Measurements from ENCODE around the gene SLC26A8. TPM values are rescaled to one million over a fixed set of nuclear protein-coding genes. Genes with fewer than 3 reads are reported as not detected.

Gene SLC26A8
- total and polyA plus RNA-seq, 2 experiments from 2014 or later, result 0.89 to 2.9 TPM

DNA sequence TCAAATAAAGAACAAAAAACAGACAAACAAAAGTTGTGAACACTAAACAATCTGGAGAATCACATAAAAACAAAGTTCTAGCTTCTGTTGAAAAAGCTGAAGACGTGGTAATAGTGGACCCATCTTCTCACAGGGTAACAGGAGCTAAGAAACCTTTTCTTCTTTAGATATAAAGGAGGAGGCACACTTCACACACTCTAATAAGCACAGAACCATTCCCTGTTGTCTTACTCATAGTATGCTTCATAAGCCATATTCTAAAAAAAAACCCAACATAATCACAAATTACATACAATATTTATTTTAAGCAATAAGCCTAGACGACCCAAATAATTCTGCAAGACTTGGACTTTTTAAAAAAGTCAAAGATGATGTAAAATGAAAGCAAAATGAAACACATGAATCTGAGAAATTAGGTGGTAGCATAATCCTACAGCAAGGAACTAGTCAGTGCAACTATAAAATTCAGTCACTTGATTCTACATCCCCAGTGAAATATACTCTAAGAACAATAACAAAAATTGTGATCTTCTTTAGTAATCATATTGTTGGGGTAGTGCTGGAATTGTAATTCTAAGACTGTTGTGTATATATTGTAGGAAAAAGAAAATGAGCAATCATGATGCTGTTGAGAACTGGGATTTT, 119.2 kb downstream of the SLC26A8 start:
- Histone ChIP-seq H4K20me1 (replicated peaks; ENCODE audit: insufficient read depth) (peaks cover 53% of the 10 kb centered on the region), H3K9me2 (ENCODE audit: insufficient read depth) (0 out of 2 replicates have a peak, but pooled peaks cover under 1% of the 10 kb centered on the region), H3K4me2 (no peak overlapping the region), H3F3A (replicated peaks; ENCODE audit: low read depth) (no peaks in the 10 kb centered on the region; the same call in 1 of the 2 replicates), H3K79me2 (replicated peaks; ENCODE audit: insufficient read depth) (peaks cover 100% of the 10 kb centered on the region), H3K36me3 (ENCODE audit: insufficient read depth) (peaks cover 29% of the 10 kb centered on the region), H3K27ac (ENCODE audit: low read depth) (no peak overlapping the region), H3K4me1 (ENCODE audit: insufficient read depth) (no peaks in the 10 kb centered on the region), H2AFZ (no peak overlapping the region), H3K4me3 (no peak overlapping the region), H3K27me3 (ENCODE audit: insufficient read depth) (no peaks in the 10 kb centered on the region)
- H3K27me3 Mint-ChIP-seq (ENCODE audit: insufficient read depth, low read depth, poor library complexity), result peaks cover 9% of the 10 kb centered on the region
- peaks cover 40% of the 10 kb centered on the region for H3K36me3 Mint-ChIP-seq (ENCODE audit: low read depth)
- H3K4me3 Mint-ChIP-seq, result no peak overlapping the region
- no peak overlapping the region for H3K27ac Mint-ChIP-seq
- DNase-seq (ENCODE audit: low spot score), result no peak
- H3K4me1 Mint-ChIP-seq, result no peaks in the 10 kb centered on the region
- no peak for ATAC-seq
- TF ChIP-seq, protein P1, sequence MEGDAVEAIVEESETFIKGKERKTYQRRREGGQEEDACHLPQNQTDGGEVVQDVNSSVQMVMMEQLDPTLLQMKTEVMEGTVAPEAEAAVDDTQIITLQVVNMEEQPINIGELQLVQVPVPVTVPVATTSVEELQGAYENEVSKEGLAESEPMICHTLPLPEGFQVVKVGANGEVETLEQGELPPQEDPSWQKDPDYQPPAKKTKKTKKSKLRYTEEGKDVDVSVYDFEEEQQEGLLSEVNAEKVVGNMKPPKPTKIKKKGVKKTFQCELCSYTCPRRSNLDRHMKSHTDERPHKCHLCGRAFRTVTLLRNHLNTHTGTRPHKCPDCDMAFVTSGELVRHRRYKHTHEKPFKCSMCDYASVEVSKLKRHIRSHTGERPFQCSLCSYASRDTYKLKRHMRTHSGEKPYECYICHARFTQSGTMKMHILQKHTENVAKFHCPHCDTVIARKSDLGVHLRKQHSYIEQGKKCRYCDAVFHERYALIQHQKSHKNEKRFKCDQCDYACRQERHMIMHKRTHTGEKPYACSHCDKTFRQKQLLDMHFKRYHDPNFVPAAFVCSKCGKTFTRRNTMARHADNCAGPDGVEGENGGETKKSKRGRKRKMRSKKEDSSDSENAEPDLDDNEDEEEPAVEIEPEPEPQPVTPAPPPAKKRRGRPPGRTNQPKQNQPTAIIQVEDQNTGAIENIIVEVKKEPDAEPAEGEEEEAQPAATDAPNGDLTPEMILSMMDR (conservative IDR thresholded peaks at IDR 0.05; ENCODE audit: low read depth in 2 of 2), result no peak
- TF ChIP-seq POLR2AphosphoS5 (IDR thresholded peaks at IDR 0.05; ENCODE audit: low read depth) (no peak), ZNF114 (CRISPR knock-in tag; IDR thresholded peaks at IDR 0.05) (no peak), EZH2 (IDR thresholded peaks at IDR 0.05; ENCODE audit: low read depth, unreplicated experiment) (no peak), NANOG (IDR thresholded peaks at IDR 0.05; ENCODE audit: borderline replicate concordance) (no peak), EZH2phosphoT487 (IDR thresholded peaks at IDR 0.05; ENCODE audit: unreplicated experiment) (no peak), ZNF331 (CRISPR knock-in tag; IDR thresholded peaks at IDR 0.05; ENCODE audit: low read depth) (no peak), CREB1 (CRISPR knock-in tag; IDR thresholded peaks at IDR 0.05; ENCODE audit: low read depth) (no peak), STAT1 (IDR thresholded peaks at IDR 0.05; ENCODE audit: unreplicated experiment) (no peak), JUNB (IDR thresholded peaks at IDR 0.05; ENCODE audit: unreplicated experiment) (no peak)
- TF ChIP-seq, protein P2, sequence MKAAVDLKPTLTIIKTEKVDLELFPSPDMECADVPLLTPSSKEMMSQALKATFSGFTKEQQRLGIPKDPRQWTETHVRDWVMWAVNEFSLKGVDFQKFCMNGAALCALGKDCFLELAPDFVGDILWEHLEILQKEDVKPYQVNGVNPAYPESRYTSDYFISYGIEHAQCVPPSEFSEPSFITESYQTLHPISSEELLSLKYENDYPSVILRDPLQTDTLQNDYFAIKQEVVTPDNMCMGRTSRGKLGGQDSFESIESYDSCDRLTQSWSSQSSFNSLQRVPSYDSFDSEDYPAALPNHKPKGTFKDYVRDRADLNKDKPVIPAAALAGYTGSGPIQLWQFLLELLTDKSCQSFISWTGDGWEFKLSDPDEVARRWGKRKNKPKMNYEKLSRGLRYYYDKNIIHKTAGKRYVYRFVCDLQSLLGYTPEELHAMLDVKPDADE (IDR thresholded peaks at IDR 0.05), result no peak
- TF ChIP-seq, protein P3, sequence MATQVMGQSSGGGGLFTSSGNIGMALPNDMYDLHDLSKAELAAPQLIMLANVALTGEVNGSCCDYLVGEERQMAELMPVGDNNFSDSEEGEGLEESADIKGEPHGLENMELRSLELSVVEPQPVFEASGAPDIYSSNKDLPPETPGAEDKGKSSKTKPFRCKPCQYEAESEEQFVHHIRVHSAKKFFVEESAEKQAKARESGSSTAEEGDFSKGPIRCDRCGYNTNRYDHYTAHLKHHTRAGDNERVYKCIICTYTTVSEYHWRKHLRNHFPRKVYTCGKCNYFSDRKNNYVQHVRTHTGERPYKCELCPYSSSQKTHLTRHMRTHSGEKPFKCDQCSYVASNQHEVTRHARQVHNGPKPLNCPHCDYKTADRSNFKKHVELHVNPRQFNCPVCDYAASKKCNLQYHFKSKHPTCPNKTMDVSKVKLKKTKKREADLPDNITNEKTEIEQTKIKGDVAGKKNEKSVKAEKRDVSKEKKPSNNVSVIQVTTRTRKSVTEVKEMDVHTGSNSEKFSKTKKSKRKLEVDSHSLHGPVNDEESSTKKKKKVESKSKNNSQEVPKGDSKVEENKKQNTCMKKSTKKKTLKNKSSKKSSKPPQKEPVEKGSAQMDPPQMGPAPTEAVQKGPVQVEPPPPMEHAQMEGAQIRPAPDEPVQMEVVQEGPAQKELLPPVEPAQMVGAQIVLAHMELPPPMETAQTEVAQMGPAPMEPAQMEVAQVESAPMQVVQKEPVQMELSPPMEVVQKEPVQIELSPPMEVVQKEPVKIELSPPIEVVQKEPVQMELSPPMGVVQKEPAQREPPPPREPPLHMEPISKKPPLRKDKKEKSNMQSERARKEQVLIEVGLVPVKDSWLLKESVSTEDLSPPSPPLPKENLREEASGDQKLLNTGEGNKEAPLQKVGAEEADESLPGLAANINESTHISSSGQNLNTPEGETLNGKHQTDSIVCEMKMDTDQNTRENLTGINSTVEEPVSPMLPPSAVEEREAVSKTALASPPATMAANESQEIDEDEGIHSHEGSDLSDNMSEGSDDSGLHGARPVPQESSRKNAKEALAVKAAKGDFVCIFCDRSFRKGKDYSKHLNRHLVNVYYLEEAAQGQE (IDR thresholded peaks at IDR 0.05; ENCODE audit: unreplicated experiment), result no peak
- TF ChIP-seq, protein P4, sequence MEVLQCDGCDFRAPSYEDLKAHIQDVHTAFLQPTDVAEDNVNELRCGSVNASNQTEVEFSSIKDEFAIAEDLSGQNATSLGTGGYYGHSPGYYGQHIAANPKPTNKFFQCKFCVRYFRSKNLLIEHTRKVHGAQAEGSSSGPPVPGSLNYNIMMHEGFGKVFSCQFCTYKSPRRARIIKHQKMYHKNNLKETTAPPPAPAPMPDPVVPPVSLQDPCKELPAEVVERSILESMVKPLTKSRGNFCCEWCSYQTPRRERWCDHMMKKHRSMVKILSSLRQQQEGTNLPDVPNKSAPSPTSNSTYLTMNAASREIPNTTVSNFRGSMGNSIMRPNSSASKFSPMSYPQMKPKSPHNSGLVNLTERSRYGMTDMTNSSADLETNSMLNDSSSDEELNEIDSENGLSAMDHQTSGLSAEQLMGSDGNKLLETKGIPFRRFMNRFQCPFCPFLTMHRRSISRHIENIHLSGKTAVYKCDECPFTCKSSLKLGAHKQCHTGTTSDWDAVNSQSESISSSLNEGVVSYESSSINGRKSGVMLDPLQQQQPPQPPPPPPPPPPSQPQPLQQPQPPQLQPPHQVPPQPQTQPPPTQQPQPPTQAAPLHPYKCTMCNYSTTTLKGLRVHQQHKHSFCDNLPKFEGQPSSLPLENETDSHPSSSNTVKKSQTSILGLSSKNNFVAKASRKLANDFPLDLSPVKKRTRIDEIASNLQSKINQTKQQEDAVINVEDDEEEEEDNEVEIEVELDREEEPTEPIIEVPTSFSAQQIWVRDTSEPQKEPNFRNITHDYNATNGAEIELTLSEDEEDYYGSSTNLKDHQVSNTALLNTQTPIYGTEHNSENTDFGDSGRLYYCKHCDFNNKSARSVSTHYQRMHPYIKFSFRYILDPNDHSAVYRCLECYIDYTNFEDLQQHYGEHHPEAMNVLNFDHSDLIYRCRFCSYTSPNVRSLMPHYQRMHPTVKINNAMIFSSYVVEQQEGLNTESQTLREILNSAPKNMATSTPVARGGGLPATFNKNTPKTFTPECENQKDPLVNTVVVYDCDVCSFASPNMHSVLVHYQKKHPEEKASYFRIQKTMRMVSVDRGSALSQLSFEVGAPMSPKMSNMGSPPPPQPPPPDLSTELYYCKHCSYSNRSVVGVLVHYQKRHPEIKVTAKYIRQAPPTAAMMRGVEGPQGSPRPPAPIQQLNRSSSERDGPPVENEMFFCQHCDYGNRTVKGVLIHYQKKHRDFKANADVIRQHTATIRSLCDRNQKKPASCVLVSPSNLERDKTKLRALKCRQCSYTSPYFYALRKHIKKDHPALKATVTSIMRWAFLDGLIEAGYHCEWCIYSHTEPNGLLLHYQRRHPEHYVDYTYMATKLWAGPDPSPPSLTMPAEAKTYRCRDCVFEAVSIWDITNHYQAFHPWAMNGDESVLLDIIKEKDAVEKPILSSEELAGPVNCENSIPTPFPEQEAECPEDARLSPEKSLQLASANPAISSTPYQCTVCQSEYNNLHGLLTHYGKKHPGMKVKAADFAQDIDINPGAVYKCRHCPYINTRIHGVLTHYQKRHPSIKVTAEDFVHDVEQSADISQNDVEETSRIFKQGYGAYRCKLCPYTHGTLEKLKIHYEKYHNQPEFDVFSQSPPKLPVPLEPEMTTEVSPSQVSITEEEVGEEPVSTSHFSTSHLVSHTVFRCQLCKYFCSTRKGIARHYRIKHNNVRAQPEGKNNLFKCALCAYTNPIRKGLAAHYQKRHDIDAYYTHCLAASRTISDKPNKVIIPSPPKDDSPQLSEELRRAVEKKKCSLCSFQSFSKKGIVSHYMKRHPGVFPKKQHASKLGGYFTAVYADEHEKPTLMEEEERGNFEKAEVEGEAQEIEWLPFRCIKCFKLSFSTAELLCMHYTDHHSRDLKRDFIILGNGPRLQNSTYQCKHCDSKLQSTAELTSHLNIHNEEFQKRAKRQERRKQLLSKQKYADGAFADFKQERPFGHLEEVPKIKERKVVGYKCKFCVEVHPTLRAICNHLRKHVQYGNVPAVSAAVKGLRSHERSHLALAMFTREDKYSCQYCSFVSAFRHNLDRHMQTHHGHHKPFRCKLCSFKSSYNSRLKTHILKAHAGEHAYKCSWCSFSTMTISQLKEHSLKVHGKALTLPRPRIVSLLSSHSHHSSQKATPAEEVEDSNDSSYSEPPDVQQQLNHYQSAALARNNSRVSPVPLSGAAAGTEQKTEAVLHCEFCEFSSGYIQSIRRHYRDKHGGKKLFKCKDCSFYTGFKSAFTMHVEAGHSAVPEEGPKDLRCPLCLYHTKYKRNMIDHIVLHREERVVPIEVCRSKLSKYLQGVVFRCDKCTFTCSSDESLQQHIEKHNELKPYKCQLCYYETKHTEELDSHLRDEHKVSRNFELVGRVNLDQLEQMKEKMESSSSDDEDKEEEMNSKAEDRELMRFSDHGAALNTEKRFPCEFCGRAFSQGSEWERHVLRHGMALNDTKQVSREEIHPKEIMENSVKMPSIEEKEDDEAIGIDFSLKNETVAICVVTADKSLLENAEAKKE (CRISPR knock-in tag; IDR thresholded peaks at IDR 0.05), result no peak
- H3K9me3 Mint-ChIP-seq, result peaks cover 24% of the 10 kb centered on the region

Measured in GM23338 (cell line).